ENCODE data around the gene EPB42.

DNA sequence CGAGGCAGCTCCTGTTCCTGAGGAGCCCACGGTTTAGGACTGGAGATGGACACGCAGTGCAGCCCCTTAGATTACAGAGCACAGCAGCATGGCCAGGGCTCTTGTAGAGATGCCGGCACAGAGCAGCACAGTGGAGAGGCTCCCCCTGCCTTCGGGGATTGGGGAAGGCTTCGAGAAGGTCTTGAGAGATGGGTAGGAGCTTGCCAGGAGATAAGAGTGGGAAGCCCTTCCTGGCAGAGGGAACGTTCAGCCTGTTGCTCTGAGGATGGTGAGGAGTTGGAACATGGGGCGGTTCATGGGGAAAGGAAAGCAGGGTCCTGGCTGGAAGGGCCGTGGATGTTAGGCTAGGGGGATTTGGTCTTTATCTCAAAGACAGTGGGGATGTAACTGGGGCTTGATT is 10.0 kb downstream of the EPB42 start:
- TF ChIP-seq, protein P1, sequence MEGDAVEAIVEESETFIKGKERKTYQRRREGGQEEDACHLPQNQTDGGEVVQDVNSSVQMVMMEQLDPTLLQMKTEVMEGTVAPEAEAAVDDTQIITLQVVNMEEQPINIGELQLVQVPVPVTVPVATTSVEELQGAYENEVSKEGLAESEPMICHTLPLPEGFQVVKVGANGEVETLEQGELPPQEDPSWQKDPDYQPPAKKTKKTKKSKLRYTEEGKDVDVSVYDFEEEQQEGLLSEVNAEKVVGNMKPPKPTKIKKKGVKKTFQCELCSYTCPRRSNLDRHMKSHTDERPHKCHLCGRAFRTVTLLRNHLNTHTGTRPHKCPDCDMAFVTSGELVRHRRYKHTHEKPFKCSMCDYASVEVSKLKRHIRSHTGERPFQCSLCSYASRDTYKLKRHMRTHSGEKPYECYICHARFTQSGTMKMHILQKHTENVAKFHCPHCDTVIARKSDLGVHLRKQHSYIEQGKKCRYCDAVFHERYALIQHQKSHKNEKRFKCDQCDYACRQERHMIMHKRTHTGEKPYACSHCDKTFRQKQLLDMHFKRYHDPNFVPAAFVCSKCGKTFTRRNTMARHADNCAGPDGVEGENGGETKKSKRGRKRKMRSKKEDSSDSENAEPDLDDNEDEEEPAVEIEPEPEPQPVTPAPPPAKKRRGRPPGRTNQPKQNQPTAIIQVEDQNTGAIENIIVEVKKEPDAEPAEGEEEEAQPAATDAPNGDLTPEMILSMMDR (IDR thresholded peaks at IDR 0.05), result no peak
- TF ChIP-seq POLR2AphosphoS5 (IDR thresholded peaks at IDR 0.05; ENCODE audit: low read depth, low read length), result no peak
